A549 (cell line): ENCODE data around the gene CALM3. TPM values are rescaled to one million over a fixed set of nuclear protein-coding genes. Genes with fewer than 3 reads are reported as not detected.

Source experiments
- ATAC-seq, 2 experiments: fragments of 200-7000 bp in 1 of 2; fragments of >200 bp in 1 of 2; cut with Nextera tagmentation in 1 of 2; cut with Tn5 transposase in 1 of 2; 3 replicates each; pipeline versions ENCODE4 v1.8.0 to v1.9.1; 2018 to 2020; ENCODE audit warnings: mild to moderate bottlenecking in 1 of 2, moderate library complexity in 1 of 2
- CTCF ChIA-PET: fragments of 300-600 bp; sonication (Branson Sonifier 250); formaldehyde crosslinking; extraction: SDS; loops from one replicate; lab custom pipeline; 2021; ENCODE audit warnings: antibody characterized with exemption, inconsistent platforms; lab: Yijun Ruan, JAX
- POLR2A ChIA-PET: fragments of 350-600 bp; formaldehyde crosslinking; extraction: SDS; loops from one replicate; lab custom pipeline; 2021; ENCODE audit warnings: antibody characterized with exemption, inconsistent platforms; lab: Yijun Ruan, JAX
- DNase-seq, 2 experiments: peaks; one replicate each; pipeline versions ENCODE4 v3.0.0 to v3.0.0-alpha.2; 2011 to 2016; ENCODE audit warnings: low read depth in 1 of 2, low spot score in 1 of 2
- FAIRE-seq: peaks from 2 replicates; lab custom pipeline; 2011; peaks lifted over from hg19 to GRCh38; lab: Jason Lieb, UNC
- H3K27ac ChIP-seq, 2 experiments: fragments of >200 bp; sonication (Bioruptor Twin); formaldehyde crosslinking; 3 replicates each; pipeline ENCODE4 v1.5.1; 2016 to 2017
- H3K4me1 ChIP-seq: fragments of >200 bp; sonication (Bioruptor Twin); formaldehyde crosslinking; 3 replicates; pipeline ENCODE4 v1.6.1; 2016
- H3K4me2 ChIP-seq: fragments of >200 bp; sonication (Bioruptor Twin); formaldehyde crosslinking; 3 replicates; pipeline ENCODE4 v1.6.1; 2016
- H3K4me3 ChIP-seq: fragments of >200 bp; sonication (Bioruptor Twin); formaldehyde crosslinking; 3 replicates; pipeline ENCODE4 v1.5.1; 2016
- H3K9me3 ChIP-seq: fragments of >200 bp; sonication (Bioruptor Twin); formaldehyde crosslinking; 3 replicates; pipeline ENCODE4 v1.6.1; 2016
- CHD4 ChIP-seq: fragments of 200-600 bp; sonication (generic); IDR thresholded peaks from 2 replicates; pipeline ENCODE4 v1.6.1; 2016; ENCODE audit warnings: antibody characterized with exemption, mild to moderate bottlenecking, borderline replicate concordance
- EHMT2 ChIP-seq: fragments of 200-600 bp; sonication (generic); IDR thresholded peaks from 2 replicates; pipeline ENCODE4 v1.6.1; 2016; ENCODE audit warnings: antibody characterized with exemption, low read depth, mild to moderate bottlenecking, moderate library complexity
- EP300 ChIP-seq, 2 experiments: fragments of >200 bp; sonication (Bioruptor Twin); formaldehyde crosslinking; IDR thresholded peaks; 2 replicates in 1 of 2; 3 replicates in 1 of 2; pipeline ENCODE4 v1.6.1; 2016 to 2017
- ESRRA ChIP-seq: fragments of 150-350 bp; IDR thresholded peaks from 2 replicates; pipeline ENCODE4 v1.6.1; 2014; ENCODE audit warnings: mild to moderate bottlenecking, low read length, borderline replicate concordance
- FOSB ChIP-seq: fragments of 250-450 bp; sonication (Bioruptor Pico); IDR thresholded peaks from 2 replicates; pipeline ENCODE4 v1.5.0; 2020; ENCODE audit warnings: mild to moderate bottlenecking, moderate library complexity
- FOXS1 ChIP-seq: fragments of 250-450 bp; sonication (Bioruptor Pico); IDR thresholded peaks from 2 replicates; pipeline ENCODE4 v1.5.0; 2020; ENCODE audit warnings: mild to moderate bottlenecking, moderate library complexity
- HOXB13 ChIP-seq: fragments of 250-450 bp; sonication (Bioruptor Pico); IDR thresholded peaks from 2 replicates; pipeline ENCODE4 v1.5.0; 2020; ENCODE audit warnings: low read depth, mild to moderate bottlenecking, moderate library complexity
- KDM1A ChIP-seq: fragments of 200-600 bp; sonication (generic); IDR thresholded peaks from 2 replicates; pipeline ENCODE4 v1.6.1; 2016; ENCODE audit warnings: low read depth, mild to moderate bottlenecking
- KDM5A ChIP-seq: fragments of 200-600 bp; sonication (generic); IDR thresholded peaks from 2 replicates; pipeline ENCODE4 v1.6.1; 2016; ENCODE audit warnings: antibody characterized with exemption, mild to moderate bottlenecking
- PHF8 ChIP-seq: fragments of 200-600 bp; sonication (generic); IDR thresholded peaks from 2 replicates; pipeline ENCODE4 v1.6.1; 2016; ENCODE audit warnings: low read depth, mild to moderate bottlenecking, antibody characterized with exemption, moderate library complexity, borderline replicate concordance
- POLR2A ChIP-seq: IDR thresholded peaks from 2 replicates; pipeline ENCODE4 v1.6.1; 2012; ENCODE audit warnings: mild to moderate bottlenecking, low read length
- RARB ChIP-seq: fragments of 250-450 bp; sonication (Bioruptor Pico); IDR thresholded peaks from 2 replicates; pipeline ENCODE4 v1.8.0; 2021; ENCODE audit warnings: mild to moderate bottlenecking, moderate library complexity
- RCOR1 ChIP-seq: fragments of 150-350 bp; IDR thresholded peaks from 2 replicates; pipeline ENCODE4 v1.6.1; 2014; ENCODE audit warnings: antibody characterized with exemption, low read length, low read depth
- RFX5 ChIP-seq: fragments of 450-650 bp; IDR thresholded peaks from 2 replicates; pipeline ENCODE4 v1.7.1; 2014; ENCODE audit warnings: antibody characterized with exemption, mild to moderate bottlenecking, moderate library complexity
- RNF2 ChIP-seq: fragments of 200-600 bp; sonication (generic); IDR thresholded peaks from 2 replicates; pipeline ENCODE4 v1.6.1; 2016; ENCODE audit warnings: low read depth, mild to moderate bottlenecking, antibody characterized with exemption, moderate library complexity, borderline replicate concordance
- ZC3H11A ChIP-seq: fragments of 450-650 bp; IDR thresholded peaks from 2 replicates; pipeline ENCODE4 v1.6.1; 2014; ENCODE audit warnings: antibody characterized with exemption, mild to moderate bottlenecking
- ZSCAN20 ChIP-seq: fragments of 250-450 bp; sonication (Bioruptor Pico); IDR thresholded peaks from 2 replicates; pipeline ENCODE4 v1.8.0; 2022; ENCODE audit warnings: mild to moderate bottlenecking, moderate library complexity
- WGBS: methylation state at CpG from one replicate; pipeline ENCODE4 v1.1.6; 2017; ENCODE audit errors: missing lambda C conversion rate; 5-methylcytosine and 5-hydroxymethylcytosine counted together
- polyA plus RNA-seq, 4 experiments: library from polyadenylated mRNA; depleted of rRNA in 3 of 4; stranded (reverse); fragments of >200 nt; fragmentation: RNase III in 1 of 4; extraction: RNeasy Plus Mini Kit Qiagen cat#74134 plus additional on column Dnase treatment in 1 of 4; gene quantifications; 2 replicates in 3 of 4; 3 replicates in 1 of 4; pipeline ENCODE4 v1.2.3, GENCODE V29; 2011 to 2017
- TF ChIP-seq, protein P1 (sequence below): fragments of 150-350 bp; IDR thresholded peaks from 2 replicates; pipeline ENCODE4 v1.6.1; 2014; ENCODE audit warnings: low read depth, mild to moderate bottlenecking, low read length
- TF ChIP-seq, protein P2 (sequence below): IDR thresholded peaks from 2 replicates; pipeline ENCODE4 v1.6.1; 2012
- TF ChIP-seq, protein P3 (sequence below): fragments of 250-450 bp; sonication (Bioruptor Pico); IDR thresholded peaks from 2 replicates; pipeline ENCODE4 v1.5.0; 2020; ENCODE audit warnings: low read depth, mild to moderate bottlenecking, moderate library complexity
- TF ChIP-seq, protein P4 (sequence below): IDR thresholded peaks from 2 replicates; pipeline ENCODE4 v1.6.1; 2012; ENCODE audit warnings: low read depth, borderline replicate concordance

Gene CALM3
- polyA plus RNA-seq, 2 of the 4 experiments (the other 2 are of a cell fraction) = 303 to 548 TPM

DNA sequence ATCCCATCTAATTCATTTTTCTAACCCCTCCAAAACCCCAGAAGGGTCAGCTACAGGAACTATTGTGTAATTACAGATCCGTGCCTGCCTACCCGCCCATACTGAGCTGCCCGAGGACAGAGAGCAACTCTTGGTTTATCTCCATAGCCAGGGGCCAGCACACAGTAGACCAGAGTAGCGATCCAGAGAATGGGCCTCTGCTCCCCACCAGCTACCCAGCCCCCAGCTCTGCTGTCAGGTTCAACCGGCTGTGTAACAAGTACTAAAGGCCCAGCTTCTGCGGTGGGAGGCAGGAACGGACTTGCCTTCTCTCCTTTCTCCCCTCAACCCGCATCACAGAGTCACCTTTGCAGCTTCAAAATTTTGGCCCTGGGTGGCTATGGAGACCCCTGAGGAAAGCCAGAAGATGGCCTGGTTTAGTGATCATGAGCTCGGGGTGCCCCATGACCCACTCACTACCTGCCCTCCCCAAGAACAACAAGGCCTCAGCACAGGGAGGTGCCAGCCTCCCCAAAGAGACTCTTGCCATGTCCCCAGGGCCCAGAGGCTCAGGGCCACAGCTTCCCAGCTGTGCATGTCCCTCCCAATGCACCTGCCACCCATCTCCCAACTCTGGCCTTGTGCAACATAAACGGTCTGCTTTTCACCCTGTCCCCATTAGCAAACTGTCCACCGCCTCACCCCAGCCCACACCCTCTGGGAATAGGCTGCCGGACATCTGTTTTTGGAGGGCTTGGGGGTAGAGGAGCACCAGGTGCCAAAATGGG lies 5.7 kb downstream of the CALM3 start (continued):
- TF ChIP-seq, protein P1, sequence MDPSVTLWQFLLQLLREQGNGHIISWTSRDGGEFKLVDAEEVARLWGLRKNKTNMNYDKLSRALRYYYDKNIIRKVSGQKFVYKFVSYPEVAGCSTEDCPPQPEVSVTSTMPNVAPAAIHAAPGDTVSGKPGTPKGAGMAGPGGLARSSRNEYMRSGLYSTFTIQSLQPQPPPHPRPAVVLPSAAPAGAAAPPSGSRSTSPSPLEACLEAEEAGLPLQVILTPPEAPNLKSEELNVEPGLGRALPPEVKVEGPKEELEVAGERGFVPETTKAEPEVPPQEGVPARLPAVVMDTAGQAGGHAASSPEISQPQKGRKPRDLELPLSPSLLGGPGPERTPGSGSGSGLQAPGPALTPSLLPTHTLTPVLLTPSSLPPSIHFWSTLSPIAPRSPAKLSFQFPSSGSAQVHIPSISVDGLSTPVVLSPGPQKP = no peak
- TF ChIP-seq POLR2A = no peak
- TF ChIP-seq, protein P2, sequence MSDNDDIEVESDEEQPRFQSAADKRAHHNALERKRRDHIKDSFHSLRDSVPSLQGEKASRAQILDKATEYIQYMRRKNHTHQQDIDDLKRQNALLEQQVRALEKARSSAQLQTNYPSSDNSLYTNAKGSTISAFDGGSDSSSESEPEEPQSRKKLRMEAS = no peak
- TF ChIP-seq PHF8 = no peak
- no peak for TF ChIP-seq EHMT2
- TF ChIP-seq ZSCAN20 = no peak
- TF ChIP-seq HOXB13 (CRISPR knock-in tag) = no peak

DNA sequence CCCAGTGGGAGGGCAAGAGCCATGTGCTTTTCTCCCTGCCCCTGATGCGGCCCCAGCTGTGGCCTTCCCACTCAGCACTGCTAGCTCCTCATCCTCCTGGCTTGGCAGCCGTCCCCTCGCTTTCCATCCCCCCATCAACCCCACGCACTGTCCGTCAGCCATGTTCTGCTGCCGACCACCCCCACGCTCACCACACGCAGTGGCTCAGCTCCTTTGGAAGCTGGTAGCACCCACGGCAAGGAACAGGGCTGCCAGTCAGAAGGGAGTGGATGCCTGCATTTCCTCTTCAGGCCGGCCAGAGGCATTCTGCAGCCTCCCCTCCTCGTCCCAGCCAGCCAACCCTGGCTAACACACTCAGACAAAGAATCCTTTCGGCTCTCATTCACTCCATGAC lies 6.3 kb downstream of the CALM3 start:
- Histone ChIP-seq H3K27ac (no peak overlapping the region), H3K4me2 (no peak overlapping the region), H3K4me1 (peaks cover 20% of the 10 kb centered on the region), H3K4me3 (no peak overlapping the region), H3K9me3 (no peaks in the 10 kb centered on the region)
- ChIA-PET CTCF (interaction anchor here (0.8 to 34.1 kb wide), 10 partner anchors 9 to 141 kb away, joined by 3 to 737 read pairs (median 4); partner anchors contain the start of genes DACT3, GNG8 and PTGIR), POLR2A (no interaction called here)
- ATAC-seq (no peak), FAIRE-seq (no peak), DNase-seq (no peak)
- TF ChIP-seq FOSB (CRISPR knock-in tag) (no peak), FOXS1 (CRISPR knock-in tag) (no peak), RARB (CRISPR knock-in tag) (no peak), RFX5 (no peak), KDM1A (no peak), KDM5A (no peak), EP300 (IDR thresholded peaks at IDR 0.05) (no peak), ESRRA (no peak), EHMT2 (no peak), ZC3H11A (no peak), CHD4 (no peak), PHF8 (no peak), RCOR1 (no peak)
- TF ChIP-seq, protein P2 = no peak
- TF ChIP-seq, protein P3, sequence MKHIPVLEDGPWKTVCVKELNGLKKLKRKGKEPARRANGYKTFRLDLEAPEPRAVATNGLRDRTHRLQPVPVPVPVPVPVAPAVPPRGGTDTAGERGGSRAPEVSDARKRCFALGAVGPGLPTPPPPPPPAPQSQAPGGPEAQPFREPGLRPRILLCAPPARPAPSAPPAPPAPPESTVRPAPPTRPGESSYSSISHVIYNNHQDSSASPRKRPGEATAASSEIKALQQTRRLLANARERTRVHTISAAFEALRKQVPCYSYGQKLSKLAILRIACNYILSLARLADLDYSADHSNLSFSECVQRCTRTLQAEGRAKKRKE = no peak
- TF ChIP-seq, protein P4, sequence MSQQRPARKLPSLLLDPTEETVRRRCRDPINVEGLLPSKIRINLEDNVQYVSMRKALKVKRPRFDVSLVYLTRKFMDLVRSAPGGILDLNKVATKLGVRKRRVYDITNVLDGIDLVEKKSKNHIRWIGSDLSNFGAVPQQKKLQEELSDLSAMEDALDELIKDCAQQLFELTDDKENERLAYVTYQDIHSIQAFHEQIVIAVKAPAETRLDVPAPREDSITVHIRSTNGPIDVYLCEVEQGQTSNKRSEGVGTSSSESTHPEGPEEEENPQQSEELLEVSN = no peak
- 94% methylated on average over 12 of the region's 12 CpGs for WGBS

DNA sequence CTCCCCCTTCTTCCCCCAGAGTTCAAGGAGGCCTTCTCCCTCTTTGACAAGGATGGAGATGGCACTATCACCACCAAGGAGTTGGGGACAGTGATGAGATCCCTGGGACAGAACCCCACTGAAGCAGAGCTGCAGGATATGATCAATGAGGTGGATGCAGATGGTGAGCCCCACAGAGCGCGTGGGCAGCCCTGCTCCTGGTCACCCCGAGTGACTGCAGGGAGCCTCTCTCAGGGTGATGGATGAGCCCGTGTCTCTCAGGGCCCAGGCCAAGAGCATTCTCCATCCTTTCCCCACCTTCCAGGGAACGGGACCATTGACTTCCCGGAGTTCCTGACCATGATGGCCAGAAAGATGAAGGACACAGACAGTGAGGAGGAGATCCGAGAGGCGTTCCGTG lies 7.0 kb downstream of the CALM3 start:
- ChIA-PET POLR2A (no interaction called here), CTCF (interaction anchor here (1.1 to 34.1 kb wide), 6 partner anchors 8 to 122 kb away, joined by 3 to 737 read pairs (median 4); partner anchors contain the start of genes DACT3, GNG8 and PTGIR)
- no peak for DNase-seq
- H3K4me2 ChIP-seq = no peak overlapping the region
- H3K4me1 ChIP-seq = peaks cover 12% of the 10 kb centered on the region
- TF ChIP-seq FOXS1 (CRISPR knock-in tag) (no peak), RNF2 (no peak)
- TF ChIP-seq, protein P2 = no peak
- TF ChIP-seq, all 56 proteins: peak for 0
- no peak overlapping the region for H3K4me3 ChIP-seq
- FAIRE-seq (no peak), ATAC-seq (no peak)
- no peak overlapping the region for H3K27ac ChIP-seq
- H3K9me3 ChIP-seq = no peaks in the 10 kb centered on the region
- 92% methylated on average over 9 of the region's 9 CpGs for WGBS
